B cell (primary cell): ENCODE measurements around the gene TBC1D3B. TPM values are rescaled to one million over a fixed set of nuclear protein-coding genes. Genes with fewer than 3 reads are reported as not detected.

Source experiments
- ATAC-seq: fragments of 200-7000 bp; cut with Tn5 transposase; one replicate; pipeline ENCODE4 v1.10.0; 2021; ENCODE audit warnings: low read depth, mild to moderate bottlenecking, moderate number of reproducible peaks, moderate library complexity
- CTCF ChIA-PET: fragments of 350-600 bp; sonication (Branson Sonifier 250); formaldehyde crosslinking; loops from one replicate; lab custom pipeline; 2021; ENCODE audit warnings: antibody characterized with exemption, inconsistent platforms; lab: Charles Lee
- POLR2A ChIA-PET: fragments of 350-600 bp; sonication (Branson Sonifier 250); formaldehyde crosslinking; loops from one replicate; lab custom pipeline; 2021; ENCODE audit warnings: antibody characterized with exemption; lab: Charles Lee
- DNase-seq: peaks from one replicate; pipeline ENCODE4 v3.0.0; 2013
- H2AFZ ChIP-seq: 2 replicates; pipeline ENCODE4 v1.6.1; 2012; ENCODE audit warnings: mild to moderate bottlenecking, low read depth, low read length; ENCODE audit not compliant: insufficient read depth, poor library complexity, severe bottlenecking
- H3K27ac ChIP-seq, 2 donors: 1 replicate in 1 of 2; 2 replicates in 1 of 2; pipeline ENCODE4 v1.5.1; 2012 to 2013; ENCODE audit warnings: low read length in 2 of 2, mild to moderate bottlenecking in 2 of 2, moderate library complexity in 1 of 2
- H3K27me3 ChIP-seq, 4 experiments: fragments of 200-600 bp in 1 of 4; sonication (generic) in 1 of 4; replicated peaks in 1 of 4; 1 replicate in 2 of 4; 2 replicates in 2 of 4; pipeline versions ENCODE4 v1.6.1 to v1.7.0; 2013 to 2016; ENCODE audit warnings: low read length in 3 of 4, mild to moderate bottlenecking in 2 of 4, mixed read lengths in 1 of 4, moderate library complexity in 1 of 4; ENCODE audit not compliant: insufficient read depth in 4 of 4, control insufficient read depth in 3 of 4; ENCODE audit errors: control extremely low read depth in 1 of 4
- H3K36me3 ChIP-seq, 2 experiments: replicated peaks in 1 of 2; 1 replicate in 1 of 2; 2 replicates in 1 of 2; pipeline versions ENCODE4 v1.6.1 to v1.7.1; 2013; ENCODE audit warnings: low read length in 1 of 2; ENCODE audit not compliant: insufficient read depth in 2 of 2, control insufficient read depth in 1 of 2; ENCODE audit errors: control extremely low read depth in 1 of 2, extremely low read depth in 1 of 2
- H3K4me1 ChIP-seq, 2 donors: fragments of 200-600 bp in 1 of 2; sonication (generic) in 1 of 2; 1 replicate in 1 of 2; 2 replicates in 1 of 2; pipeline versions ENCODE4 v1.5.1 to v1.6.1; 2013 to 2017; ENCODE audit warnings: low read length in 2 of 2; ENCODE audit not compliant: control insufficient read depth in 2 of 2, insufficient read depth in 2 of 2
- H3K4me2 ChIP-seq: replicated peaks from 2 replicates; pipeline ENCODE3; 2012; ENCODE audit warnings: mild to moderate bottlenecking, low read depth, low read length; ENCODE audit not compliant: poor library complexity, severe bottlenecking
- H3K4me3 ChIP-seq, 5 experiments: fragments of 200-600 bp in 1 of 5; sonication (generic) in 1 of 5; 1 replicate in 3 of 5; 2 replicates in 2 of 5; pipeline versions ENCODE4 v1.5.1 to v1.7.0; 2011 to 2016; ENCODE audit warnings: low read length in 4 of 5, mild to moderate bottlenecking in 4 of 5, low read depth in 2 of 5, control low read depth in 1 of 5, moderate library complexity in 1 of 5; ENCODE audit not compliant: insufficient read depth in 1 of 5; ENCODE audit errors: control extremely low read depth in 1 of 5, extremely low read depth in 1 of 5
- H3K79me2 ChIP-seq: fragments of 200-600 bp; sonication (generic); one replicate; pipeline ENCODE4 v1.6.0; 2016; ENCODE audit warnings: low read length; ENCODE audit not compliant: control insufficient read depth, insufficient read depth
- H3K9ac ChIP-seq: fragments of 200-600 bp; sonication (generic); 2 replicates; pipeline ENCODE4 v1.6.1; 2017; ENCODE audit warnings: mild to moderate bottlenecking, low read length, moderate library complexity
- H3K9me3 ChIP-seq, 3 donors: one replicate each; pipeline versions ENCODE4 v1.6.1 to v1.7.1; 2013; ENCODE audit warnings: low read length in 2 of 3; ENCODE audit not compliant: control insufficient read depth in 2 of 3, insufficient read depth in 1 of 3; ENCODE audit errors: control extremely low read depth in 1 of 3
- H4K20me1 ChIP-seq: 2 replicates; pipeline ENCODE4 v1.6.0; 2012; ENCODE audit warnings: mild to moderate bottlenecking, low read length; ENCODE audit not compliant: insufficient read depth, control insufficient read depth, poor library complexity, severe bottlenecking
- H3K27ac Mint-ChIP-seq: one replicate; pipeline ENCODE4 v1.8.0; 2021; ENCODE audit warnings: mixed read lengths
- H3K27me3 Mint-ChIP-seq: one replicate; pipeline ENCODE4 v1.8.0; 2021; ENCODE audit warnings: mixed read lengths
- H3K4me1 Mint-ChIP-seq: one replicate; pipeline ENCODE4 v1.8.0; 2021; ENCODE audit warnings: mixed read lengths
- H3K4me3 Mint-ChIP-seq: one replicate; pipeline ENCODE4 v1.8.0; 2021; ENCODE audit warnings: mixed read lengths
- H3K9me3 Mint-ChIP-seq: one replicate; pipeline ENCODE4 v1.8.0; 2022; ENCODE audit warnings: mixed read lengths; ENCODE audit not compliant: insufficient read depth
- EZH2 ChIP-seq: IDR thresholded peaks from 2 replicates; pipeline ENCODE4 v1.6.1; 2012; ENCODE audit warnings: borderline replicate concordance, low read depth, mild to moderate bottlenecking, moderate library complexity, low read length; ENCODE audit not compliant: insufficient read depth, poor library complexity, severe bottlenecking
- WGBS: methylation state at CpG from one replicate; pipeline ENCODE4 v1.1.5; 2013; ENCODE audit warnings: missing lambda C conversion rate; ENCODE audit not compliant: insufficient coverage; 5-methylcytosine and 5-hydroxymethylcytosine counted together
- intact Hi-C: fragments of 100-400 bp; cut with micrococcal nuclease; formaldehyde crosslinking; loops from one replicate; pipeline ENCODE4 v1.10.0; 2022
- polyA plus RNA-seq: library from polyadenylated mRNA; depleted of rRNA; stranded (reverse); fragments of >200 nt; gene quantifications from 2 replicates; pipeline ENCODE4 v1.2.3, GENCODE V29; 2012
- total RNA-seq, 2 donors: library from RNA; stranded (reverse); fragments of 120-200 nt in 1 of 2; gene quantifications; 1 replicate in 1 of 2; 2 replicates in 1 of 2; pipeline versions ENCODE4 v1.2.3 to v1.2.4, GENCODE V29; 2013 to 2022
- TF ChIP-seq, protein P1 (sequence below): fragments of 200-600 bp; IDR thresholded peaks from one replicate; pipeline ENCODE4 v1.8.0; 2022; ENCODE audit warnings: antibody characterized with exemption, mild to moderate bottlenecking

The TBC1D3B gene
- total and polyA plus RNA-seq, 2 donors (not counting 1 experiment from before 2014, with no cell fraction given) = 3.2 to 17.3 TPM

DNA sequence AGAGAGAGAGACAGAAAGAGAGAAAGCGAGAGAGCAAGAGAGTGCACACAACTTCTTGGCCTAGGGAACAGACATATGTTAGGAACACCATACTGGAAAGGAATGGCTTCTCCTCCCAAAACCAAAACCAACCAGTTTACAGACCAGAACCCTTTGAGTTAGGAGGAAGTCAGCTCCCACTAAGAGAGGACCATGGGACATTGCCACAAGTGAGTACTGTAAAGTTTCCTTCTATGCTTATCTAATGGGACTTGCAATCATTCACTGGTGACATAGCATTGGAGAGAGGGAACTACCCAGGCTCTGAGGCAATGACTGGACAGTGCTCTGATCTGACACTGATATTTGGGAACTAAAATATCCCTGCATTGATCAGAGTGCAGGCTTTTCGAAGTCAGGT, 32.4 kb downstream of the TBC1D3B start:
- H3K27me3 Mint-ChIP-seq = peaks cover 2% of the 10 kb centered on the region
- POLR2A ChIA-PET = no interaction called here
- H3K4me3 ChIP-seq = no peak overlapping the region
- H3K79me2 ChIP-seq = no peaks in the 10 kb centered on the region
- peaks cover 40% of the 10 kb centered on the region for H3K4me1 Mint-ChIP-seq
- no peaks in the 10 kb centered on the region for H4K20me1 ChIP-seq
- H3K4me1 ChIP-seq = peaks cover 5 to 16% of the 10 kb centered on the region in 2 donors
- no peaks in the 10 kb centered on the region for H3K9me3 ChIP-seq
- no peak overlapping the region for H3K4me3 Mint-ChIP-seq
- no peak overlapping the region for H2AFZ ChIP-seq
- H3K9me3 Mint-ChIP-seq = no peaks in the 10 kb centered on the region
- no peak overlapping the region for H3K9ac ChIP-seq
- ATAC-seq (no peak), DNase-seq (no peak)
- no peaks in the 10 kb centered on the region for H3K27me3 ChIP-seq
- no peak for TF ChIP-seq EZH2
- TF ChIP-seq, protein P1, sequence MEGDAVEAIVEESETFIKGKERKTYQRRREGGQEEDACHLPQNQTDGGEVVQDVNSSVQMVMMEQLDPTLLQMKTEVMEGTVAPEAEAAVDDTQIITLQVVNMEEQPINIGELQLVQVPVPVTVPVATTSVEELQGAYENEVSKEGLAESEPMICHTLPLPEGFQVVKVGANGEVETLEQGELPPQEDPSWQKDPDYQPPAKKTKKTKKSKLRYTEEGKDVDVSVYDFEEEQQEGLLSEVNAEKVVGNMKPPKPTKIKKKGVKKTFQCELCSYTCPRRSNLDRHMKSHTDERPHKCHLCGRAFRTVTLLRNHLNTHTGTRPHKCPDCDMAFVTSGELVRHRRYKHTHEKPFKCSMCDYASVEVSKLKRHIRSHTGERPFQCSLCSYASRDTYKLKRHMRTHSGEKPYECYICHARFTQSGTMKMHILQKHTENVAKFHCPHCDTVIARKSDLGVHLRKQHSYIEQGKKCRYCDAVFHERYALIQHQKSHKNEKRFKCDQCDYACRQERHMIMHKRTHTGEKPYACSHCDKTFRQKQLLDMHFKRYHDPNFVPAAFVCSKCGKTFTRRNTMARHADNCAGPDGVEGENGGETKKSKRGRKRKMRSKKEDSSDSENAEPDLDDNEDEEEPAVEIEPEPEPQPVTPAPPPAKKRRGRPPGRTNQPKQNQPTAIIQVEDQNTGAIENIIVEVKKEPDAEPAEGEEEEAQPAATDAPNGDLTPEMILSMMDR = no peak
- CTCF ChIA-PET = interaction anchor here (0.8 to 15.6 kb wide), 3 partner anchors 10 to 168 kb away, joined by 3 to 639 read pairs (median 71); partner anchors contain the start of gene CCL16
- H3K27ac Mint-ChIP-seq = no peak overlapping the region
- H3K4me2 ChIP-seq = no peak overlapping the region
- H3K27ac ChIP-seq = no peak overlapping the region
- no peaks in the 10 kb centered on the region for H3K36me3 ChIP-seq
- intact Hi-C loops = no loop called here
- 100% methylated on average over 1 of the region's 2 CpGs for WGBS

DNA sequence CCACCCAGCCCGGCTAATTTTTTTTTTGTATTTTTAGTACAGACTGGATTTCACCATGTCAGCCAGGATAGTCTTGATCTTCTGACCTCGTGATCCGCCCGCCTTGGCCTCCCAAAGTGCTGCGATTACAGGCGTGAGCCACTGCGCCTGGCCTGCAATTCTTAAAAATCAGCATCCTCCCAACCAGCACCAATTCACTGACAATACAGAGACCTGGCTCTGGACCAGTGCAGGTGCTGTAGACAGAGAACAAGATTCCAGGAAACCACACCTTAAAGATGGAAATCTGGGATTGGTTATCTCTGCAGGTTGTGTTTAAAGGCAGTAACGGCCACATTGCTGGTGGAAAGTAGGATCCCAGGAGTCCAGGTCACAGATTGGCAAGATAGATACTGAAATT, 33.6 kb downstream of the TBC1D3B start:
- DNase-seq (no peak), ATAC-seq (no peak)
- Mint-ChIP-seq H3K4me1 (peaks cover 31% of the 10 kb centered on the region), H3K27me3 (no peaks in the 10 kb centered on the region), H3K9me3 (peaks cover 2% of the 10 kb centered on the region), H3K27ac (no peak overlapping the region), H3K4me3 (no peak overlapping the region)
- no peak overlapping the region for H3K9ac ChIP-seq
- no peaks in the 10 kb centered on the region for H4K20me1 ChIP-seq
- no peak overlapping the region for H3K4me2 ChIP-seq
- peaks cover 2 to 6% of the 10 kb centered on the region in 2 donors for H3K4me1 ChIP-seq
- H3K4me3 ChIP-seq = no peak overlapping the region
- POLR2A ChIA-PET = no interaction called here
- WGBS = 100% methylated on average over 5 of the region's 8 CpGs
- no peak for TF ChIP-seq EZH2
- TF ChIP-seq, protein P1 = no peak
- H3K27me3 ChIP-seq = no peaks in the 10 kb centered on the region
- H3K27ac ChIP-seq = no peak overlapping the region
- no peaks in the 10 kb centered on the region for H3K36me3 ChIP-seq
- intact Hi-C loops = no loop called here
- H3K9me3 ChIP-seq = peaks cover 0 to 4% (median 0%) of the 10 kb centered on the region in 3 donors
- CTCF ChIA-PET = interaction anchor here (1.2 to 15.6 kb wide), 2 partner anchors 71 to 166 kb away, joined by 5 to 639 read pairs; partner anchors contain the start of gene CCL16
- H3K79me2 ChIP-seq = no peaks in the 10 kb centered on the region
- no peak overlapping the region for H2AFZ ChIP-seq
